SJSA1 (cell line): ENCODE results near the gene TSSK3. TPM values are rescaled to one million over a fixed set of nuclear protein-coding genes. Genes with fewer than 3 reads are reported as not detected.
"Not testable (repeated sequence)": the region's sequence is repeated elsewhere in the genome, so short reads cannot be mapped to it uniquely, and the experiment has no call there.

ENCODE experiments used
- DNase-seq, 2 experiments: peaks; one replicate each; pipeline ENCODE4 v3.0.0-alpha.2; 2015 to 2020; ENCODE audit warnings: low spot score in 2 of 2, low read depth in 1 of 2
- H3K27ac ChIP-seq: fragments of 250-450 bp; sonication (Bioruptor Pico); 2 replicates; pipeline ENCODE4 v1.5.1; 2020; ENCODE audit warnings: mild to moderate bottlenecking, moderate library complexity
- H3K27me3 ChIP-seq: fragments of 250-450 bp; sonication (Bioruptor Pico); replicated peaks from 2 replicates; pipeline ENCODE4 v1.5.1; 2020; ENCODE audit warnings: mild to moderate bottlenecking, moderate library complexity
- H3K36me3 ChIP-seq: fragments of 250-450 bp; sonication (Bioruptor Pico); 2 replicates; pipeline ENCODE4 v1.5.1; 2020; ENCODE audit warnings: mild to moderate bottlenecking
- H3K4me1 ChIP-seq: fragments of 250-450 bp; sonication (Bioruptor Pico); replicated peaks from 2 replicates; pipeline ENCODE4 v1.6.1; 2021; ENCODE audit warnings: mild to moderate bottlenecking
- H3K4me3 ChIP-seq: fragments of 250-450 bp; sonication (Bioruptor Pico); 2 replicates; pipeline ENCODE4 v1.5.1; 2020; ENCODE audit warnings: mild to moderate bottlenecking
- H3K9me3 ChIP-seq: fragments of 250-450 bp; sonication (Bioruptor Pico); replicated peaks from 2 replicates; pipeline ENCODE4 v1.5.1; 2020; ENCODE audit warnings: mild to moderate bottlenecking
- total RNA-seq: library from RNA; depleted of rRNA; stranded (reverse); fragments of >200 nt; shearing (Covaris generic); gene quantifications from 2 replicates; pipeline ENCODE4 v1.2.3, GENCODE V29; 2014

Gene TSSK3
- total RNA-seq, 1 experiment from 2014 or later = not detected

DNA sequence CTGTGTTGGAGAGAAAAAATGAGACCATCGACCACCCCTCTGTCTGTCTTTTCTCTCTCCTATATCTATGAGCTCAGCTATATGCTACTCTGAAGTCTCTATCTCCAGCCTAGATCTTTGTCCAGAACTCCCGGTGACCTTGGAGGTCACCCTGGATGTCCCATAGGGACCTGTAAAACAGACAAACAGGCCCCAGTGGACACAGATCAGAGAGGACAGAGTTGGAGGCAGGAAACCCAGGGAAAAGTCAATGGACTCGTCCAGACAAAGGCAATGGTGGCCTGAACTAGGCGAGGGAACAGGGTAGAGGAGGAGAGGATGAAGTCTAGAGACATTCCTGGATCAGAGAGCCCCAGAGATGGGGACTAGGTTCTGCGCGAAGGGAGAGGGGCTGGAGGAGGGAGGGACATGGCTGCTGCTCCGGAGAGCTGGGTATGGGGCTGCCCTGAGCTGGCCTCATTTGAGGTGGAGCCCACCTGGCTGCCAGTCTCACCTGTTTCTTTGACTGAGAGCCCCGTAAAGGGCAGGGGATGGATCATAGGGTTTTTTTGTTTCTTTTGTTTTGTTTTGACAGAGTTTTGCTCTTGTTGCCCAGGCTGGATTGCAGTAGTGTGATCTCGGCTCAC, 15.7 kb upstream of the TSSK3 start:
- Histone ChIP-seq H3K27ac (no peak overlapping the region), H3K4me3 (no peak overlapping the region), H3K4me1 (peaks cover 3% of the 10 kb centered on the region; the same call in 1 of the 2 replicates), H3K27me3 (no peaks in the 10 kb centered on the region), H3K9me3 (no peaks in the 10 kb centered on the region; the same call in 1 of the 2 replicates), H3K36me3 (peaks cover 2% of the 10 kb centered on the region; the same call in 1 of the 2 replicates)
- no peak for DNase-seq

DNA sequence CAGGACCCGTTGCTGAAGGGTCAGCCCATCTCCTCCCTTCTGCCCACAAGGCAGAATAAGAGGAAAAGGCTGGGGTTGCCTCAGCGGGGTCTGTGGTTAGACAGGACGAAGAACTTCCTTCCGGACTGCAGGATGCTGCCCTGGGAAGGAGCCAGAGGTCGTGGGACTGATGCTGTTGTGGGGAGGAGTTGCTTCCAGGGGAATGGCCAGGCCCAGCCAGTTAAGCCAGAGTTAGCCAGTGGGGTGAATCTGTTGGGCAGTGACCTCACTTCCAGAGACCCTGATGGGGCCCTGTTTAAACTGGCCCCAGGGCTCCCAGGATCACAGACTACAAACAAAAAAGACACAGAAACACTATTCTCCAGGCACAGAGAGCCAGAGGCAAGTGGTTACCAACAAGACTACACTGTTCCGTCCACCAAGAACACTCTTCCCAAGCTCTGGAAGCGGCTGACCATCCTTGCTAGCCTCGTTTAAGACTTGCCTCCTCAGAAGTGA, 13.1 kb upstream of the TSSK3 start:
- peaks cover 12% of the 10 kb centered on the region for H3K4me1 ChIP-seq
- no peak overlapping the region for H3K27ac ChIP-seq
- H3K36me3 ChIP-seq = peaks cover 4% of the 10 kb centered on the region; the same call in 1 of the 2 replicates
- no peaks in the 10 kb centered on the region; the same call in 1 of the 2 replicates for H3K9me3 ChIP-seq
- DNase-seq = no peak
- H3K4me3 ChIP-seq = no peak overlapping the region
- H3K27me3 ChIP-seq = no peaks in the 10 kb centered on the region

DNA sequence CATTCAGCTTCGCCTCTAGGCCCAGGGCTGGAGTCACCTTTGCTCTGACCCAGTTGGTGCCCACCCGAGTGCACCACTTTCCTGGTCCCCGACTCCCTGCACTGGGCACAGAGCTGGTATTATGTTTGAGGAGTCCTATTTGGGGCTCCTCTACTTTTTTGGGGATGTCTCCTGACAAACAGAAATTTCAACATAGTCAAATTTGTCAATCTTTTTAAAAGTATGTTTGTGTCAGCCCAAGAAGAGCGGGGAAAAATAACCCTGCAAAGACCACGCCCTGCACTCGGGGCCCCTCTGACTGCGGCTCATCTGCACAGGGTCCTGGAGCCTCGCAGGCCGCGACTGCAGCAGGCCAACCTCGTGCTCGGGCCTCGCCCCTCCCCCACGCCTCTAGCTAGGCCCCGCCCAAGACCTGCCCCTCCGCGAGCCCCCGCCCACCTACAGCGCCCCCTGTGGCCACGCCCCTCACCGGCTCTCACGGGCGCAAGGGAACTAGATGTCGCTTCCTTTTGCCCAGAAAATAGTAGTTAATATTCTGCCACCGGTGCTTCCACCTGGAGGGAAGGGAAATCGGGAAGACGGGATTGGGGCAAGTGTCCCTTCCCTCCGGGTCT, 11.4 kb upstream of the TSSK3 start:
- no peaks in the 10 kb centered on the region; the same call in 1 of the 2 replicates for H3K9me3 ChIP-seq
- peaks cover 12% of the 10 kb centered on the region for H3K4me1 ChIP-seq
- peak in 1 of 2 experiments; percentile 80 for DNase-seq
- no peaks in the 10 kb centered on the region for H3K27me3 ChIP-seq
- peak overlapping the region; percentile 67 for H3K4me3 ChIP-seq
- H3K27ac ChIP-seq = peak overlapping the region; percentile 70; the same call in 1 of the 2 replicates
- H3K36me3 ChIP-seq = peaks cover 8% of the 10 kb centered on the region; the same call in 1 of the 2 replicates

DNA sequence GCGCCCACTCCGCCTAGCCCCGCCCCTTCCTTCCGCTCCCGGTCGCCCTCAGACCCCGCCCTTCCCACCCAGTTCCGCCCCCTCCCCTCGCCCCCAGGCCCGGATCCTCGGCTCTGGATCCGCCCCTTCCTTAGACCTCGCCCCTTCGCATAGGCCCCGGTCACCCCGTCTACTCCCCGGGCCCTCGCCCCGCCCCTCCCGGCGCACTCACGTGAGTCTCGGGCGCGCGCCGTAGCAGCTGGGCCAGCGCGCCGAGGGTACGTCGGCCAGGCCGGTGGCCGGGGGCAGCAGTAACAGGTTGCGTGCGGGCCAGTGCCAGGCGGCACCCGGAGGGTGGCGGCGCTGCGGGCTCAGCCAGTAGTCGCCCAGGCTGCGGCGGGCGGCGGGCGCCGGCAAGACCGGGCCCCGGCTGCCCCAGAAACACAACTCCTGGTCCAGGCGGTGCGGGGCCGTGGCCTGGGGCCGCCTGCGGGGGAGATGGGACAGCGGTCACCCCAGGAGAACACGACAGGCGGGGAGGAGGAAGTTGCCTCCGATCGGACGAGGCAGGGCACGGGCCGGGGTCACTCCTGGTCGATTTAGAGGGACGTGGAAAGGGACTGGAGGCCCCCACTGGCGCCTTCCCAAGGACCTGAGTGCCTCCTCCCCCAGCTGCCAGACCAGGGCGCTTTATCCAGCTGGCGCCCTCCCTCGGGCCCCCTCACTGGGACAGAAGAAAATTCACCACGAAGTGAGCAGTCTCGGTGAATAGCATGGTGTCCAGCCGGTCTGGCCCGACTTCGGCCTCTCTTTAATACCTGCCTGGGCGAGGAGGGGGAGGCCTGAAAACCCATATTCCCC, 10.7 kb upstream of the TSSK3 start:
- Histone ChIP-seq H3K27ac (peak overlapping the region; percentile 70), H3K4me3 (peak overlapping the region; percentile 67), H3K9me3 (no peaks in the 10 kb centered on the region; the same call in 1 of the 2 replicates), H3K36me3 (peaks cover 8% of the 10 kb centered on the region; the same call in 1 of the 2 replicates), H3K4me1 (peaks cover 12% of the 10 kb centered on the region), H3K27me3 (no peaks in the 10 kb centered on the region)
- DNase-seq = peak; percentile 87 to 96

DNA sequence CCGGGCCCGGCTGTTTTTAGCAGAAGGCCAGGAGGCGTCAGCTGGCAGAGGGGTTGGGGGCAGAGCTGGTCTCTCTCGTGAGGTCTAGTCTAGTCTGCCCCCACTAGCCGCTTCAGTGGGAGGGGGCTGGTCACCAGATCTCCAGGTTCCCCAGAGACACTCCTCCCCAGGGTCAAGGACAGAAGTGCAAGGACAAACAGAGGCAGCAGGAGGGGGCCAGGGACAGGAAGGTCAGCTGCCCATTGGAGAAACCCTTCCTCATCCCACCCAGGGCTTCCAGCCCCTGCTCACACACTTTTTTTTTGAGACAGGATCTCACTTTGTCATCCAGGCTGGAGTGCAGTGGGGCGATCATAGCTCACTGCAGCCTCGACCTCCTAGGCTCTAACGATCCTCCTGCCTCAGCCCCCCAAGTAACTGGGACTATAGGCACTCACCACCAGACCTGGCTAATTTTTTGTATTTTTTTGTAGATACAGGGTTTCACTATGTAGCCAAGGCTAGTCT, 10.0 kb upstream of the TSSK3 start:
- H3K9me3 ChIP-seq = no peaks in the 10 kb centered on the region; the same call in 1 of the 2 replicates
- peaks cover 12% of the 10 kb centered on the region for H3K4me1 ChIP-seq
- H3K27ac ChIP-seq = peak overlapping the region; percentile 70
- no peak for DNase-seq
- H3K4me3 ChIP-seq = peak overlapping the region; percentile 67
- no peaks in the 10 kb centered on the region for H3K27me3 ChIP-seq
- H3K36me3 ChIP-seq = peaks cover 8% of the 10 kb centered on the region; the same call in 1 of the 2 replicates

DNA sequence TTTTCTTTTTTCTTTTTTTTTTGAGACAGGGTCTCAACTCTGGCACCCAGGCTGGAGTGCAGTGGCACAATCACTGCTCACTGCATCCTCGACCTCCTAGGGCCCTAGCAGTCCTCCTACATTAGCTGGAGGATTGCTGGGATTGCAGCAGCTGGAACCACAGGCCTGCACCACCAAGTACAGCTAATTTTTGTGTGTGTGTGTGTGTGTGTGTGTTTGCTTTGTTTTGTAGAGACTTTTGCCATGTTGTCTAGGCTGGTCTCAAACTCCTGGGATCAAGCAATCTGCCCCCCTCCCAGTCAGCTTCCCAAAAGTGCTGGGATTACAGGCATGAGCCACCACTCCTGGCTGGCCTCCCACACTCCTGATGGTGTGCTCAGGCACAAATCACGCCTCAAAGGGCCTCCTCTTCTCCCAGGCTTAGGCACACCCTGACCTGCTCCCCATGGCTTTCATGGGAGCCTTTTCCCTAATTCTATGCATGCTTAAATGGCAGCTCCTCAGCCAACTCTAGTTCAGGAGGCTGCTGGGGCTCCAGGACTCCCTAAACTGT, 9.4 kb upstream of the TSSK3 start:
- peaks cover 12% of the 10 kb centered on the region for H3K4me1 ChIP-seq
- H3K27me3 ChIP-seq = no peaks in the 10 kb centered on the region
- no peak overlapping the region for H3K27ac ChIP-seq
- H3K4me3 ChIP-seq = no peak overlapping the region
- H3K9me3 ChIP-seq = no peaks in the 10 kb centered on the region; the same call in 1 of the 2 replicates
- peaks cover 8% of the 10 kb centered on the region; the same call in 1 of the 2 replicates for H3K36me3 ChIP-seq
- DNase-seq = no peak

DNA sequence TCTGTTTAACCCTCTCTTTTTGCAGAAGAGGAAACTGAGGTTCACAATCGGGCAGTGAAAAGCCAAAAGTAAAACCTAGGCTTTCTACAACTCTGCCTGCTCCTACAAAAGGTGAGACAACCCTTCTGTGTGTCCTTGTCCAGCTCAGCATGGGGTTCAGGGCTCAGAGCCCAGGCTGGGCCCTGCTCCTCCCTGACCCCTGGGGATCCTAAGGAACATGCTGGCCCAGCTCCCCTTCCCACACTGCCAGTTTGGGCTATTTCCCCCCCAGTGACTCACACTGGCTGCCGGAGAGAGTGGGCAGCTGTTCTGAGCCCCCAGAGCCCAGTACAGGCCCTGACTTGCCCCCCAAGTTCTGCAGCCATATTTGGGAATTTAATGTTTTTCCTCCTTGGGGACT, 8.9 kb upstream of the TSSK3 start:
- DNase-seq = no peak
- no peaks in the 10 kb centered on the region; the same call in 1 of the 2 replicates for H3K9me3 ChIP-seq
- H3K4me3 ChIP-seq = no peak overlapping the region
- H3K27ac ChIP-seq = no peak overlapping the region
- peaks cover 12% of the 10 kb centered on the region for H3K4me1 ChIP-seq
- peaks cover 8% of the 10 kb centered on the region; the same call in 1 of the 2 replicates for H3K36me3 ChIP-seq
- no peaks in the 10 kb centered on the region for H3K27me3 ChIP-seq

DNA sequence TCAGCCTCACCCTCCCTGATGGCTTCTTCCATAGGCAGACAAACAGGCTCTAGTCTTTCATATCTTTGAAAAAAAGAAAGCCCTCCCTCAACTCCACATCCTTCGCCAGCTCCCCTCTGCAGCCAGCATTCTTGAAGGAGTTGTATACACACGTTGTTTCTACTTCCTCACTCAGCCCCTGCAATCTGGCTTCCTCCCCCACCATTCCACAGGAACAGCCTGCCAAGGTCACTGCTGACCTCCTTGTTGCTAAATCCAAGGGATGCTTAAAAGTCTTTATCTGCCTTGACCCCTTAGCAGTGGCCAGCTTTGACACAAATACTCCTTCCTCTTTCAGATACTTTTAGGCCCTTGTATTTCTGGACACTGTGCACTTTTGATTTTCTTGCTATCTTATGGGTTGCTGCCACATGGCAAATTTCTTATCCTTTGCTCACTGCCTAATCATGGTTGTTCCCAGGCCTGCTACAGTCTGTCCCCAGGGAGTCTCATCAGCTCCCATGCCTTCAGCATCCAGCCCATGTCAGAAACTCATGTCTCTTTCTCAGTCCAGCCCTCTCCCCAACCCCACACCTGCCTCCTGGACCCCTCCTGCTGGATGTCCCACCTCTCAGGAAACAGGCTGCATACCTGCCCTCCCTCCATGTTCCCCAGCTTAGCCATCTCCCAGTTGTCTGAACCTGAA, 8.3 kb upstream of the TSSK3 start:
- no peak overlapping the region for H3K4me3 ChIP-seq
- H3K27ac ChIP-seq = no peak overlapping the region
- peaks cover 8% of the 10 kb centered on the region; the same call in 1 of the 2 replicates for H3K36me3 ChIP-seq
- H3K27me3 ChIP-seq = no peaks in the 10 kb centered on the region
- H3K4me1 ChIP-seq = peaks cover 12% of the 10 kb centered on the region
- H3K9me3 ChIP-seq = no peaks in the 10 kb centered on the region; the same call in 1 of the 2 replicates
- no peak for DNase-seq

DNA sequence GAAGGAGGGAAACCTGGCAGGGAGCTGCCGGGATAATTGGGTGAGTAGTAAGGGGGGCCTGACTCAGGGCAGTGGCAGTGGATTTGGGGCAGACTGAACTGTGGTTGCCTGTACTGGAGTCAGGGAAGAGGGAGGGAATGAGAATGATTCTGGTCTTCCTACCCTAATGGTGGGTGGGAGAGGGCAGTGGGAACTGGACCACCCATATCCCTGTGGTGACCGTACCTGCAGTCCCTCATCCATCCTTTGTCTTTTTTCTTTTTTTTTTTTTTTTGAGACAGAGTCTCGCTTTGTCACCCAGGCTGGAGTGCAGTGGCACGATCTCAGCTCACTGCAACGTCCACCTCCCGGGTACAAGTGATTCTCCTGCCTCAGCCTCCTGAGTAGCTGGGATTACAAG, 6.6 kb upstream of the TSSK3 start:
- not testable (repeated sequence) for H3K4me3 ChIP-seq, DNase-seq, H3K36me3 ChIP-seq

DNA sequence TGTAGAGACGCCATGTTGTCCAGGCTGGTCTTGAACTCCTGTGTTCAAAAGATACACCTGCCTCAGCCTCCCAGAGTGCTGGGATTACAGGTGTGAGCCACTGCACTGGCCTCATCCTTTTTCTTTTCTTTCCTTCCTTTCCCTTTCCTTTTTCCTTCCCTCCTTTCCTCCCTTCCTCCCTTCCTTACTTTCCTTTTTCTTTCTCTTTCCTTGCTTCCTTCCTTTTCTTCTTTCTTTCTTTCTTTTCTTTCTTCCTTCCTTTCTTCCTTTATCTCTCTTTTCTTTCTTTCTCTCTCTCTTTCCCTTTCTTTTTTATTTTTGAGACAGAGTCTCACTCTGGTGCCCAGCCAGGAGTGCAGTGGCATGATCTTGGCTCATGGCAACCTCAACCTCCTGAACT, 5.9 kb upstream of the TSSK3 start:
- Histone ChIP-seq H3K9me3 (no peaks in the 10 kb centered on the region; the same call in 1 of the 2 replicates), H3K4me1 (peaks cover 9% of the 10 kb centered on the region)

More for the DNA sequence above, 6.6 kb upstream of the TSSK3 start:
- H3K4me1 ChIP-seq = peaks cover 11% of the 10 kb centered on the region
- H3K27me3 ChIP-seq, H3K9me3 ChIP-seq, H3K27ac ChIP-seq: not testable (repeated sequence)

DNA sequence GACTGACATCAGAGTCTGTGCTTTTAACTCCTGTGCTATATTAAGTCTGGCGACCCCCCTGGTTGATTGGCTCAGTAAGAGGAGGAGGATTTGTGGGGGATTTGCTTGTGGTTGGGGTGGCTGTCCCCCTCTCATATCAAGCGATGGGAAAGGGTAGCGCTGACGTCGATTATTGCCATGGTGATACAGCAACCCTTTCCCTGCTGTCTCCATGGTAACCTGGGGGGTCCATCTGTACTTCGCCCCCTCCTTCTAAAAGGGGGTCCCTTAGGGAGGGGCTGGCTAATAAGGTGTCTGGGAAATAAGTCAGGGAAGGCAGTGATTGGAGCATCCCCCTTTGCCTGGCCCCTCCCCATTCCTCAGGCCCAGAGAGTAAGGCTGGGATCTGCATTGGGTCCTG, 4.7 kb upstream of the TSSK3 start:
- Histone ChIP-seq H3K9me3 (no peaks in the 10 kb centered on the region), H3K36me3 (peaks cover 13% of the 10 kb centered on the region; the same call in 1 of the 2 replicates), H3K27me3 (no peaks in the 10 kb centered on the region), H3K4me3 (no peak overlapping the region), H3K27ac (no peak overlapping the region), H3K4me1 (peaks cover 7% of the 10 kb centered on the region)
- DNase-seq = no peak

More for the DNA sequence above, 5.9 kb upstream of the TSSK3 start:
- Histone ChIP-seq H3K27me3 (no peaks in the 10 kb centered on the region), H3K27ac (no peak overlapping the region), H3K4me3 (no peak overlapping the region), H3K36me3 (peaks cover 13% of the 10 kb centered on the region)
- no peak for DNase-seq

DNA sequence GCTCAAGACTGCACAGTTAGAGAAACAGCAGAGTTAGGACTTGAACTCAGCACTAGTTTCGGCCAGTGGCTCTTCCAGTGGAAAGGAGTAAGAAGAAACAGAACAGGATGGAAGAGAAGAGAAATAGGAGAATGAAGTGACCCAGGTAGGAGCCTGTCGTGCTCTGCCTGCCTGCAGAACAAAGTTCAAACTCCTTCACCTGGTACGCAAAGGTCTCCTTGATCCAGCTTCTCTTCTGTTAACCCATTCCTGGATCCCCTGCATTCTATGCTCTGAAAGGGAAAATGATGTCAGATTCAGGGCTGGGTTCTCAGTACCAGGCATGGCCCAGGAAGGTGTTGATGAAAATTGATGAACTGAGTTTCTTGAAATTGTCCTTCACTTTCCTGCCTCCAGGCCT, 3.9 kb upstream of the TSSK3 start:
- no peaks in the 10 kb centered on the region for H3K9me3 ChIP-seq

More for the DNA sequence above, 3.9 kb upstream of the TSSK3 start:
- Histone ChIP-seq H3K4me3 (no peak overlapping the region), H3K4me1 (peaks cover 7% of the 10 kb centered on the region), H3K36me3 (peaks cover 15% of the 10 kb centered on the region), H3K27me3 (no peaks in the 10 kb centered on the region), H3K27ac (no peak overlapping the region)
- DNase-seq = no peak
